ENCODE measurements around the gene RDH5.

The RDH5 gene

DNA sequence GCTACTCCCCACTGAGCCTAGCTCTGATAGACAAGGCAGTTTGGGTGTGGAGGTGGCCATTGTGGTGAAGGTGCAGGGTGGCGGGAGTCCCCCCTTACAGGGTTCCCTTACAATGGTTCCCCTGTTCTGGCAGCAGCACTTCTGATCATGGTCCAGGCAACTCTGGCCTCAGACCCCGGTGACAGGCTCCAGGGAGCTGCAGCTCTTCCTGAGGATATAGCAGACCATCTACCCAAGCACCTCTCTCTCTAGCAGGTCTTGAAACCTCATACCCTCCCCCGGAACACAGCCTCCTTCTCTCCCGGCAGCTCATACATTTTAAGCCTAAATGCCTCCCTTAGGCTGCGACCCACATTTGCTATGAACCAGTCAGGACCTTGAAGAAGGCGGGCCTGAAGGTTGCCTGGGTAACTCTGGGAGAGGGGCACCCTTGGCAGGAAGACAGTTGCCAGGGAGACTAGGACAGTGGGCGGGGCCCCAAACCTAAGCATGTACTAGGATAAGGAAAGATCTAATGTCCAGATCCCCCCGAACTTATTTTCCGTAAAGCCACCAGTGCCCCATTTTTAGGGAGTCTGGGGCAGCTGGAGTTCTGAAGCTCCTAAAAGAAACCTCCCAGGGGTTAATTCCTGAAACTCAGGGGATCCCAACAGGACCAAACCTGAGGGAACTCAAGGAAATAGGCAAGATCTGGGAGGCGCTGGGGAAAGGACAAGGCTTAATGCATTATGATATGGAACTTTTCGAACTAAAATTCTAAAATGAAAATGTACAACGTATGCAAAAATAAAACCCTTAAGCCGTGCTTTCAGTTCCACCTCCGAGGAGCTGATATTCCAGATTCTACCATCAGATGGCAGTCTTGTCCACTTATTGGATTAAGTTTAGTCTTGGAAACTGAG lies 18.2 kb downstream of the RDH5 start:
- ChIA-PET CTCF (interaction anchor here (0.8 to 5.7 kb wide), 94 partner anchors 8 to 726 kb away, joined by 3 to 73 read pairs (median 5); partner anchors contain the start of genes BLOC1S1, CD63, DGKA and DNAJC14), POLR2A (interaction anchor here (0.5 to 1.7 kb wide), 5 partner anchors 9 to 428 kb away, joined by 3 to 11 read pairs (median 5); partner anchors contain the start of genes ORMDL2 and SARNP)
- TF ChIP-seq, protein P1, sequence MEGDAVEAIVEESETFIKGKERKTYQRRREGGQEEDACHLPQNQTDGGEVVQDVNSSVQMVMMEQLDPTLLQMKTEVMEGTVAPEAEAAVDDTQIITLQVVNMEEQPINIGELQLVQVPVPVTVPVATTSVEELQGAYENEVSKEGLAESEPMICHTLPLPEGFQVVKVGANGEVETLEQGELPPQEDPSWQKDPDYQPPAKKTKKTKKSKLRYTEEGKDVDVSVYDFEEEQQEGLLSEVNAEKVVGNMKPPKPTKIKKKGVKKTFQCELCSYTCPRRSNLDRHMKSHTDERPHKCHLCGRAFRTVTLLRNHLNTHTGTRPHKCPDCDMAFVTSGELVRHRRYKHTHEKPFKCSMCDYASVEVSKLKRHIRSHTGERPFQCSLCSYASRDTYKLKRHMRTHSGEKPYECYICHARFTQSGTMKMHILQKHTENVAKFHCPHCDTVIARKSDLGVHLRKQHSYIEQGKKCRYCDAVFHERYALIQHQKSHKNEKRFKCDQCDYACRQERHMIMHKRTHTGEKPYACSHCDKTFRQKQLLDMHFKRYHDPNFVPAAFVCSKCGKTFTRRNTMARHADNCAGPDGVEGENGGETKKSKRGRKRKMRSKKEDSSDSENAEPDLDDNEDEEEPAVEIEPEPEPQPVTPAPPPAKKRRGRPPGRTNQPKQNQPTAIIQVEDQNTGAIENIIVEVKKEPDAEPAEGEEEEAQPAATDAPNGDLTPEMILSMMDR (IDR thresholded peaks at IDR 0.05; ENCODE audit: control extremely low read depth, extremely low read depth, low read depth, missing control alignments), result peak; percentile 78
- DNase-seq (ENCODE audit: extremely low spot score), result peak; percentile 83

DNA sequence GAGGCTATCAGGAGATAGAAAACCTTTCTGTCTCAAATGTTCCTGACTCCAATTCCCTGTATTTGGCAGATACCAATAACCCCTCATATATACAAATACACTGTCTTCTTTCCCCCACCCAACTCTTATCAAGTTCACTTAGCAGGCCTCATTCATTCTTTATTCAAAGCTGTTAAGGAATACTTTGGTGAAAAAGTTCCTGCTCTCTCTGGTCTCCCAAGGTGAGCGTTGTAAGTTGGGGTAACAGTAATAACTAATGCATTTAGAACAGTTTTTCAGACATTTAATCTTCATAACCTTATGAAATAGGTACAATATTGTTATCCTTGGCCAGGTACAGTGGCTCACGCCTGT lies 18.8 kb downstream of the RDH5 start:
- ChIA-PET CTCF (interaction anchor here (0.8 to 5.7 kb wide), 80 partner anchors 8 to 725 kb away, joined by 3 to 73 read pairs (median 6); partner anchors contain the start of genes BLOC1S1, CD63, DGKA and DNAJC14), POLR2A (interaction anchor here (1.3 to 1.7 kb wide), 3 partner anchors 9 to 234 kb away, joined by 3 to 11 read pairs (median 6); partner anchors contain the start of genes ORMDL2 and SARNP)
- DNase-seq (ENCODE audit: extremely low spot score), result no peak
- TF ChIP-seq, protein P1 (IDR thresholded peaks at IDR 0.05; ENCODE audit: control extremely low read depth, extremely low read depth, low read depth, missing control alignments), result no peak

DNA sequence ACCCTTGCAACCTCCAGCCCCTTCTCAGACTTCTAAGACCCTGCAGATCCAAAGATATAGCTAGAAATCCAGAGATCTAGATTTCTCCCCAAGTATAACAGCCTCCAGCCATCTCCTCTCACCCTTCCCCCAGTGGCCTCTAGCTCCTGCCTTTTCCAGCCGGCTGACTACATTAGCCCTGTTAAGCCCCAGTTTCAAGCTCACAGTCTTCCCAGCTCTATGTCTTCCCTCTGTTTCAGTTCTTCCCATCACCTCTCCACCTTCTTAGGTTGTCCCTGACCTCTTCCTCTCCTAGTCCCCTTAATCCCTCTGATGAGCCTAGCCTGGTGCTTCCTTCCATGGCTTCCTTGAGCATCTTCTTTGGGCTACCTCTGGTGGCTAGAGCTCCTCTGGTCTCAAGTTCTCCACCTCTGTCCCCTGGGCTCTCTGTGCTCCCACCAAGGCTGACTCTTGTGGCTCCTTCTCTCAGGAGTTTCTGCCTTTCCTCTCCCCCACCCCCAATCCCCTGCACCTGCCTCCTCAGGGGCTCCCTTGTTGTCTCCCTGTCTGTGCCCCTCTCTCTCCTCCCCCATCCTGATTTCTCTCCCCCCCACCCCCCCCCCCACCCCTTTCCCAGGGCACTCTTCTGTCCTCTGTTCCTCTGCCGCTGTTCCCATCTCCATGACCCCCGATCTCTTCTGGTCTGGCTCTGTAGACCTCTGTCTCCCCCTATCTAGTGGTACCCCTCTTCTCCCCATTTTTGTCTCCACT lies 21.9 kb downstream of the RDH5 start:
- TF ChIP-seq, protein P1 (IDR thresholded peaks at IDR 0.05; ENCODE audit: control extremely low read depth, extremely low read depth, low read depth, missing control alignments), result no peak
- ChIA-PET CTCF (interaction anchor here (0.8 to 5.7 kb wide), 9 partner anchors 10 to 448 kb away, joined by 3 to 48 read pairs (median 4); partner anchors contain the start of genes SMARCC2, SUOX and ZC3H10), POLR2A (interaction anchor here (0.5 to 1.8 kb wide), 5 partner anchors 19 to 968 kb away, joined by 3 to 7 read pairs (median 4); partner anchors contain the start of genes ORMDL2 and SARNP)
- DNase-seq (ENCODE audit: extremely low spot score), result no peak

DNA sequence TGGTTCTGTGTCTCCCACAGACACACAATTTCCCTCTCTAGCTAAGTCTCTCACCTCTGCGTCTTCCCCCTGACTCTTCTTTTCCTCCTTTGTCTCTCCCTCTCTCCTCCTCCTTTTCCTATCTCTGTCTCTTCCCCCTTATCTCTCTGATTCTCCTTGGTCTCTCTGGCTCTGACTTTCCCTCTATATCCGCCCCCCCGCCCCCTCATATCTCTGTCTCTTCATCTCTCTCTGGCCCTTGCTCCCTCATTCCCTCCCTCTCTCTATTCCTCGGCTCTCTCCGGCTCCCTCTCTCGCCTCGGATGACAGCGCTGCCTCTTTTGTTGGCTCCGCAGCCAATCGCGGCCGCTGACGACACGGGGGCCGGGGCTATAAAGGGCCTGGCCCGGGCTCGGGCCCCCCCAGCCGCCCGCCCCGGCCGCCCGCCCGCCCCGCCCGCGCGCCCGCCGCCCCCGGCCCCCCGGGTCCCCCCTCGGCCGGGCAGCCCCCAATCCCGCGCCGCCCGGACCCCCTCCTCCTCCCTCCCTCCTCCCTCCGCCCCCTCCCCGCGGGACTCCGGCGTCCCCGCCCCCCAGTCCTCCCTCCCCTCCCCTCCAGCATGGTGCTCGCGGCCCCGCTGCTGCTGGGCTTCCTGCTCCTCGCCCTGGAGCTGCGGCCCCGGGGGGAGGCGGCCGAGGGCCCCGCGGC lies 22.7 kb downstream of the RDH5 start, which contains the start of gene GDF11:
TSS of gene GDF11 (plus strand) at position 404 of the 687 bp plus-strand sequence. CDS start at position 599, 195 bp downstream.
- DNase-seq (ENCODE audit: extremely low spot score), result peak; percentile 83
- ChIA-PET POLR2A (interaction anchor here (0.5 to 2.4 kb wide), 3 partner anchors 75 to 231 kb away, joined by 6 to 13 read pairs (median 8); partner anchors contain the start of genes ORMDL2, RAB5B and SARNP), CTCF (interaction anchor here (0.9 to 3.5 kb wide), 6 partner anchors 15 to 375 kb away, joined by 3 to 16 read pairs (median 4); partner anchors contain the start of genes SUOX and ZC3H10)
- TF ChIP-seq, protein P1 (IDR thresholded peaks at IDR 0.05; ENCODE audit: control extremely low read depth, extremely low read depth, low read depth, missing control alignments), result no peak

DNA sequence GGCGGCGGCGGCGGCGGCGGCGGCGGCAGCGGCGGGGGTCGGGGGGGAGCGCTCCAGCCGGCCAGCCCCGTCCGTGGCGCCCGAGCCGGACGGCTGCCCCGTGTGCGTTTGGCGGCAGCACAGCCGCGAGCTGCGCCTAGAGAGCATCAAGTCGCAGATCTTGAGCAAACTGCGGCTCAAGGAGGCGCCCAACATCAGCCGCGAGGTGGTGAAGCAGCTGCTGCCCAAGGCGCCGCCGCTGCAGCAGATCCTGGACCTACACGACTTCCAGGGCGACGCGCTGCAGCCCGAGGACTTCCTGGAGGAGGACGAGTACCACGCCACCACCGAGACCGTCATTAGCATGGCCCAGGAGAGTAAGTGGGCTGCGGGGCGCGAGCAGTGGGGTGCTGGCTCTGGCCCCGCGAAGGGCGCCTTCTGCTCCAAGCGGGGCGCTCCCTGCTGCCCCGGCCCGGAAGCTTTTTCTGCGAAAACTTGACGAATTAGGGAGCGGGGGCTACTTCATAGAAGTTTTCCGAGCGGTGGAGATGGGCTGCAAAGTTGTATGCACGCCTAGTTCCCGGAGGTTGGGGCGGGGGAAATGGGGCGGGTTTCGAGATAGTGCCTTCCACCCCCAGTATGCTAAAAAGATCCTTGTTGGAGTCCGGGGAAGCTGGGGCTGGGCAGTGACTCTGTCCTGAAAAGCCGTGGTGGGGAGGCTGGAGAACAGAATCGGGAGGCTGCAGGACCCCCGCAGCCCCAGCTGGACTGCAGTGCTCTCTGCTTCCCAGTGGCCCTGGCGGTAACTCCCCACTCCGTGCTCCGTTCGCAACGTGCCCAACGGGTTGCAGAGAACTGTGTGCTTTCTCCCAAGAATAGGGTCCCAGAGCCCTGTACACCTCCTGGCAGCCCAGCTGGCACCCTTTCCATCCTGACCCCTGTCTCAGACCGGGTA lies 23.5 kb downstream of the RDH5 start:
- CTCF ChIA-PET, result interaction anchor here (1.0 to 4.5 kb wide), 7 partner anchors 9 to 296 kb away, joined by 3 to 19 read pairs (median 5); partner anchors contain the start of gene SUOX
- DNase-seq (ENCODE audit: extremely low spot score), result peak; percentile 71
- POLR2A ChIA-PET, result interaction anchor here (0.5 to 2.4 kb wide), 4 partner anchors 75 to 230 kb away, joined by 3 to 13 read pairs (median 6); partner anchors contain the start of genes ORMDL2 and RAB5B
- TF ChIP-seq, protein P1 (IDR thresholded peaks at IDR 0.05; ENCODE audit: control extremely low read depth, extremely low read depth, low read depth, missing control alignments), result peak; percentile 22
